HUDEP-2 (cell line): Measurements from ENCODE around the gene RAI1.

ENCODE experiments used
- DNase-seq, 76 experiments: peaks; one replicate each; lab custom pipeline; 2025; ENCODE audit not compliant: unreplicated experiment in 76 of 76; lab: John Stamatoyannopoulos, UW

The RAI1 gene

GRCh38 chr17:17728550-17729251 lies 47.4 kb downstream of the RAI1 start:
- DNase-seq, result no peak

- DNase-seq, result peak in 19 of 76 experiments; percentile 4 to 44 (median 16)
Measured at GRCh38 chr17:17729620-17730249, 48.5 kb downstream of the RAI1 start.

GRCh38 chr17:17730250-17730935 lies 49.1 kb downstream of the RAI1 start:
- no peak for DNase-seq

GRCh38 chr17:17732444-17732843 lies 51.2 kb downstream of the RAI1 start:
- DNase-seq, result no peak

- no peak for DNase-seq
Measured at GRCh38 chr17:17732892-17733670, 51.8 kb downstream of the RAI1 start.

GRCh38 chr17:17736205-17737183 lies 55.2 kb downstream of the RAI1 start:
- no peak for DNase-seq

GRCh38 chr17:17737961-17738894 lies 57.0 kb downstream of the RAI1 start:
- peak in 2 of 76 experiments; percentile 7 to 10 for DNase-seq

GRCh38 chr17:17738901-17739300 lies 57.6 kb downstream of the RAI1 start:
- DNase-seq, result no peak

- no peak for DNase-seq
Measured at GRCh38 chr17:17739388-17740066, 58.3 kb downstream of the RAI1 start.

GRCh38 chr17:17740615-17741348 lies 59.5 kb downstream of the RAI1 start:
- no peak for DNase-seq

- no peak for DNase-seq
Measured at GRCh38 chr17:17741349-17742023, 60.2 kb downstream of the RAI1 start.

- DNase-seq, result no peak
Measured at GRCh38 chr17:17742133-17742621, 60.9 kb downstream of the RAI1 start.

- DNase-seq, result no peak
Measured at GRCh38 chr17:17742688-17743390, 61.6 kb downstream of the RAI1 start.

GRCh38 chr17:17743391-17744112 lies 62.3 kb downstream of the RAI1 start:
- no peak for DNase-seq

- DNase-seq, result no peak
Measured at GRCh38 chr17:17744116-17744515, 62.9 kb downstream of the RAI1 start.
